ENCODE results near the gene ZNF296. TPM values are rescaled to one million over a fixed set of nuclear protein-coding genes. Genes with fewer than 3 reads are reported as not detected.

Gene ZNF296
- total RNA-seq, 1 experiment from 2014 or later, result 6.7 TPM

DNA sequence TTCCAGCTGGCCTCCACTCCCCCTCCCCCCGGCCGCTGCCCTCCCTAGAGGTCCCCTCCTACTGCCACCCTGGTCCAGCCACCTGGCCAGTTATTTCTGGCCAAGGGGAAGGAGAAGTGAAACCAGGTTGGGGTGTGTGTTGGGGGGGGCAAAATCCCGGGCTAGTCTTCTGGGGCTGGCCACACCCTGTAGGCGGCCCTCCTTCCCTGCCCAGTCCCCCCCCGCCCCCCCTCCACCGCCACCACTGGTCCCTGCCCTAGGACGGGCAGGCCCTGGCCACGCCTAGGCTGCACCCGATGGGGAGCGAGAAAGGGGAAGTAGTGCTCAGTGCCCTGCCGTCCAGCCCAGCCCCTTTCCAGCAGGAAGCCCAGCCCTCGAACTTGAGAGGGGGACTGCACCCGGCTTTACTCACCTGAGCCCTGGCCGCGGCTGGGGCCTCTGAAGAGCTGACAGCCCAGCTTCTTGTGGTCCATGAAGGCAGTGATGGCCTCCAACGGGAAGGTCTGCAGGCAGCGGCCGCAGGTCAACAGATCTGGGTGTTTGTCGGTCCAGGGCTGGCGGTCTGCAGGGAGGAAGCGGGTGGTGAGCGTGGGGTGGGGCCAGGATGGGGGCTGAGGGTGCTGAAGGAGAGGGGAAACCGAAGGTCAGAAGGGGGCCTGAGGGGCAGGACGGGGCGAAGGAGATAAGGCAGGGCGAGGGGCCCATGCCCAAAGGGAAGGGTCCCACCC lies 813 bp downstream of the ZNF296 start:
- peak overlapping the region; percentile 66 to 67 for H3K4me3 ChIP-seq (ENCODE audit: low read depth in 2 of 2, low read length in 2 of 2)
- no TSS peak for BruUV-seq (replicated peaks)
- no peaks in the 10 kb centered on the region for H3K27me3 ChIP-seq (ENCODE audit: control insufficient read depth, insufficient read depth, low read length)
- intact Hi-C loops (cut with micrococcal nuclease; ENCODE audit: unreplicated experiment) (no loop called here), in situ Hi-C loops (cut with HindIII; ENCODE audit: low pct_unique_long_range_greater_than_20kb, low sequenced_read_pairs) (no loop called here)
- ChIA-PET CTCF (no interaction called here), POLR2A (interaction anchor here (0.7 kb wide), 1 partner anchor 37 kb away, joined by 5 read pairs; no protein-coding TSS in a partner anchor)
- H3K36me3 ChIP-seq (ENCODE audit: control insufficient read depth, insufficient read depth, low read length), result peaks cover 4% of the 10 kb centered on the region; the same call in 1 of the 2 replicates
- H3K27ac ChIP-seq (ENCODE audit: low read length), result peak overlapping the region; percentile 79
- no peak for TF ChIP-seq SIN3A (IDR thresholded peaks at IDR 0.05; ENCODE audit: borderline replicate concordance, insufficient read depth, low read depth, low read length)
- TF ChIP-seq, protein P1, sequence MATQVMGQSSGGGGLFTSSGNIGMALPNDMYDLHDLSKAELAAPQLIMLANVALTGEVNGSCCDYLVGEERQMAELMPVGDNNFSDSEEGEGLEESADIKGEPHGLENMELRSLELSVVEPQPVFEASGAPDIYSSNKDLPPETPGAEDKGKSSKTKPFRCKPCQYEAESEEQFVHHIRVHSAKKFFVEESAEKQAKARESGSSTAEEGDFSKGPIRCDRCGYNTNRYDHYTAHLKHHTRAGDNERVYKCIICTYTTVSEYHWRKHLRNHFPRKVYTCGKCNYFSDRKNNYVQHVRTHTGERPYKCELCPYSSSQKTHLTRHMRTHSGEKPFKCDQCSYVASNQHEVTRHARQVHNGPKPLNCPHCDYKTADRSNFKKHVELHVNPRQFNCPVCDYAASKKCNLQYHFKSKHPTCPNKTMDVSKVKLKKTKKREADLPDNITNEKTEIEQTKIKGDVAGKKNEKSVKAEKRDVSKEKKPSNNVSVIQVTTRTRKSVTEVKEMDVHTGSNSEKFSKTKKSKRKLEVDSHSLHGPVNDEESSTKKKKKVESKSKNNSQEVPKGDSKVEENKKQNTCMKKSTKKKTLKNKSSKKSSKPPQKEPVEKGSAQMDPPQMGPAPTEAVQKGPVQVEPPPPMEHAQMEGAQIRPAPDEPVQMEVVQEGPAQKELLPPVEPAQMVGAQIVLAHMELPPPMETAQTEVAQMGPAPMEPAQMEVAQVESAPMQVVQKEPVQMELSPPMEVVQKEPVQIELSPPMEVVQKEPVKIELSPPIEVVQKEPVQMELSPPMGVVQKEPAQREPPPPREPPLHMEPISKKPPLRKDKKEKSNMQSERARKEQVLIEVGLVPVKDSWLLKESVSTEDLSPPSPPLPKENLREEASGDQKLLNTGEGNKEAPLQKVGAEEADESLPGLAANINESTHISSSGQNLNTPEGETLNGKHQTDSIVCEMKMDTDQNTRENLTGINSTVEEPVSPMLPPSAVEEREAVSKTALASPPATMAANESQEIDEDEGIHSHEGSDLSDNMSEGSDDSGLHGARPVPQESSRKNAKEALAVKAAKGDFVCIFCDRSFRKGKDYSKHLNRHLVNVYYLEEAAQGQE (IDR thresholded peaks at IDR 0.05; ENCODE audit: insufficient read depth in 1 of 2, low read depth in 2 of 2, low read length in 1 of 2), result no peak
- TF ChIP-seq TCF7L2 (IDR thresholded peaks at IDR 0.05; ENCODE audit: low read depth, low read length), result no peak
- no peak for TF ChIP-seq POLR2AphosphoS5 (IDR thresholded peaks at IDR 0.05; ENCODE audit: low read depth, low read length)
- TF ChIP-seq, protein P2, sequence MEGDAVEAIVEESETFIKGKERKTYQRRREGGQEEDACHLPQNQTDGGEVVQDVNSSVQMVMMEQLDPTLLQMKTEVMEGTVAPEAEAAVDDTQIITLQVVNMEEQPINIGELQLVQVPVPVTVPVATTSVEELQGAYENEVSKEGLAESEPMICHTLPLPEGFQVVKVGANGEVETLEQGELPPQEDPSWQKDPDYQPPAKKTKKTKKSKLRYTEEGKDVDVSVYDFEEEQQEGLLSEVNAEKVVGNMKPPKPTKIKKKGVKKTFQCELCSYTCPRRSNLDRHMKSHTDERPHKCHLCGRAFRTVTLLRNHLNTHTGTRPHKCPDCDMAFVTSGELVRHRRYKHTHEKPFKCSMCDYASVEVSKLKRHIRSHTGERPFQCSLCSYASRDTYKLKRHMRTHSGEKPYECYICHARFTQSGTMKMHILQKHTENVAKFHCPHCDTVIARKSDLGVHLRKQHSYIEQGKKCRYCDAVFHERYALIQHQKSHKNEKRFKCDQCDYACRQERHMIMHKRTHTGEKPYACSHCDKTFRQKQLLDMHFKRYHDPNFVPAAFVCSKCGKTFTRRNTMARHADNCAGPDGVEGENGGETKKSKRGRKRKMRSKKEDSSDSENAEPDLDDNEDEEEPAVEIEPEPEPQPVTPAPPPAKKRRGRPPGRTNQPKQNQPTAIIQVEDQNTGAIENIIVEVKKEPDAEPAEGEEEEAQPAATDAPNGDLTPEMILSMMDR (IDR thresholded peaks at IDR 0.05), result no peak
- no peak for DNase-seq (ENCODE audit: low read depth, low spot score)
- H3K9me3 ChIP-seq (ENCODE audit: control insufficient read depth, insufficient read depth, low read depth, low read length), result no peaks in the 10 kb centered on the region
- H3K4me1 ChIP-seq (ENCODE audit: control insufficient read depth, insufficient read depth, low read length), result peaks cover 18% of the 10 kb centered on the region
- ATAC-seq, result peak; percentile 84

DNA sequence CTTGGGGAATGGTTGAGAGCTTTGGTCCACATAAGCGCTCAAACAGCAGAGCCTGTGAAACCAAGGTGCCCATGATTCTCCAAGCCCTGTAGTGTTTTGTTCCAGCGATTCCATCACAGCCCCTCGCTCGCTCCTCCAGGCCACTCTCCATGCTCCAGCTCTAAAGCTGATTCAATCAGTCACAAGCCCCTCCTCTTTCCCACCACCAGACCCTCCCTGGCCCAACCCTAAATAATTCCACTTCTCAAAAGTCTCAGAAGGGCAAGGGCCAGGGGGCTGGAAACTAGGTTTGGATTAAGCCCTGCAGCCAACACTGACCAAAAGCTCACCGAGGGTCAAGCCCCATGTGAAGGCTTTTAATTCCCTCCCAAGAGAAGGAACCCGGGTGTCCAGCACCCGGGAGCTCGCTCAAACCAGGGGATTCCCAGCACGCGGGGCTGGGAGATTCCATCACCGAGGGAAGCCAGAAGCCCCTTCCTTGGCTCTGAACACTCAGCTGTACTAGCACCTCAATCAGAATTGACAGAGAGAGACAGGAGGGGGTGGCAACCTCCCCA lies 1.5 kb downstream of the ZNF296 start:
- DNase-seq (ENCODE audit: low read depth, low spot score) (no peak), ATAC-seq (peak; percentile 5)
- Histone ChIP-seq H3K4me1 (ENCODE audit: control insufficient read depth, insufficient read depth, low read length) (peaks cover 18% of the 10 kb centered on the region), H3K9me3 (ENCODE audit: control insufficient read depth, insufficient read depth, low read depth, low read length) (no peaks in the 10 kb centered on the region), H3K36me3 (ENCODE audit: control insufficient read depth, insufficient read depth, low read length) (peaks cover 4% of the 10 kb centered on the region; the same call in 1 of the 2 replicates), H3K27ac (ENCODE audit: low read length) (peak overlapping the region; percentile 79), H3K4me3 (ENCODE audit: low read depth in 2 of 2, low read length in 2 of 2) (peak overlapping the region; percentile 66 to 67), H3K27me3 (ENCODE audit: control insufficient read depth, insufficient read depth, low read length) (no peaks in the 10 kb centered on the region)
- intact Hi-C loops (cut with micrococcal nuclease; ENCODE audit: unreplicated experiment) (no loop called here), in situ Hi-C loops (cut with HindIII; ENCODE audit: low pct_unique_long_range_greater_than_20kb, low sequenced_read_pairs) (no loop called here)
- ChIA-PET CTCF (no interaction called here), POLR2A (no interaction called here)
- TF ChIP-seq, protein P2 (IDR thresholded peaks at IDR 0.05), result no peak
- TF ChIP-seq SIN3A (IDR thresholded peaks at IDR 0.05; ENCODE audit: borderline replicate concordance, insufficient read depth, low read depth, low read length), result no peak
- TF ChIP-seq, protein P1 (IDR thresholded peaks at IDR 0.05; ENCODE audit: insufficient read depth in 1 of 2, low read depth in 2 of 2, low read length in 1 of 2), result no peak
- no peak for TF ChIP-seq TCF7L2 (IDR thresholded peaks at IDR 0.05; ENCODE audit: low read depth, low read length)
- TF ChIP-seq POLR2AphosphoS5 (IDR thresholded peaks at IDR 0.05; ENCODE audit: low read depth, low read length), result no peak
- no TSS peak for BruUV-seq (replicated peaks)
